RCC 7860 (cell line): ENCODE results near the gene EEA1.
"Not testable (repeated sequence)": the region's sequence is repeated elsewhere in the genome, so short reads cannot be mapped to it uniquely, and the experiment has no call there.

Source experiments
- DNase-seq: peaks from one replicate; pipeline ENCODE4 v3.0.0-alpha.2; 2015; ENCODE audit warnings: low spot score
- FAIRE-seq: peaks from 2 replicates; lab custom pipeline; 2012; peaks lifted over from hg19 to GRCh38; lab: Jason Lieb, UNC

EEA1 gene

GRCh38 chr12:92928962-92929915 is at the start of gene EEA1:
Gene EEA1, minus strand, starts transcription at chr12:92929295. Its CDS starts 229 bp downstream, at chr12:92929066.
- FAIRE-seq (no peak), DNase-seq (peak; percentile 91)

GRCh38 chr12:92978607-92979006 is 49.5 kb upstream of the EEA1 start:
- FAIRE-seq (no peak), DNase-seq (no peak)

- DNase-seq: no peak
- FAIRE-seq: no peak
These were observed 48.2 kb upstream of the EEA1 start for GRCh38 chr12:92977326-92977725.

DNA sequence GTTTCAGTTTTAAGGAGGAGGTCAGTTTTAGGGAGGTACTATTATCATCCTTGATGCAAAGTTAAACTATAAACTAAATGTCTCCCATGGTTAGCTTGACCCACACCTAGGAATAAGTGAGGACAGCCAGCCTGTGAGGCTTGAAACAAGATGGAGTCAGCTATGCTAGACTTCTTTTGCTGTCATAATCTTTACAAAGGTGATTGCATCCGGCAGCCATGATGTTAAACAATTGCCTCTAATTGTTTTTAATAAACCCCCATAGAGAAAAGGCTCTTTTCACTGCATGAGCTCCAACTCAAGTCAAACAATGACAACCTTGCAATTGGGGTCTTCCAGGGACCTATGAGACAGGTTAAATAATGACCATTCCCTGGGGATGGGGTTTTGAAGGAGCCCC is 45.7 kb upstream of the EEA1 start:
- DNase-seq: no peak
- FAIRE-seq: no peak

GRCh38 chr12:92973614-92974013 is 44.5 kb upstream of the EEA1 start:
- DNase-seq: peak; percentile 23
- no peak for FAIRE-seq

DNA sequence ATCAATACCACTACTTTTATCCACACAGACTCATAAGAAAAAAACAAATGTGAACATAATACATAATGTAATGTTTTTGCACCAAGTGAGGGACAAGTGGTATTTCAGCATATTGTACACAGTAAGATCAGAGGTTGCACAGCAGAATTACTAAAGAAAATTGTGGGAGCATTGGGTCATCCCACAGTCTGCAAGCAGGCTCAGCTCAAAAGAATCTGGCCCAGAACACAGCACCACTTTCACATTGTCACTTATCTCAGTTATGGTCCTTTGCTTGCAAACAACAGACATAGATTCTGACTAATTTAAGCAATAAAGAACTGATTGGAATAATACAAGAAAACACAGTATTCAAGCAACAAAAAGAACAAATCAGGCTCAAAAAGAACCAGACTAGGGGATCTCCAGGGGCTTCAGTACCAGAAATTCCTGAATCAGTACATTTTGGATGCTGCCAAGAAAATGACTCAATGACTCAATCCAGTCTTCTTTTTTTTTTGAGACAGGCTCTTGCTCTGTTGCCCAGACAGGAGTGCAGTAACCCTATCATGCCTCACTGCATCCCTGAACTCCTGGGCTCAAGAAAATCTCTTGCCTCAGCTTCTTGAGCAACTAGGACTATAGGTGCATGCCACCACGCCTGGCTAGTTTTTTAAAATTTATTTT is 42.9 kb upstream of the EEA1 start:
- FAIRE-seq: peak; percentile 94
- peak; percentile 89 for DNase-seq

GRCh38 chr12:92968176-92968813 is 39.2 kb upstream of the EEA1 start:
- DNase-seq (no peak), FAIRE-seq (no peak)

GRCh38 chr12:92964378-92964777 is 35.3 kb upstream of the EEA1 start:
- FAIRE-seq, DNase-seq: not testable (repeated sequence)

GRCh38 chr12:92961949-92962348 is 32.9 kb upstream of the EEA1 start:
- peak; percentile 58 for DNase-seq
- FAIRE-seq: peak; percentile 64

GRCh38 chr12:92955997-92956663 is 27.0 kb upstream of the EEA1 start:
- no peak for FAIRE-seq
- no peak for DNase-seq

DNA sequence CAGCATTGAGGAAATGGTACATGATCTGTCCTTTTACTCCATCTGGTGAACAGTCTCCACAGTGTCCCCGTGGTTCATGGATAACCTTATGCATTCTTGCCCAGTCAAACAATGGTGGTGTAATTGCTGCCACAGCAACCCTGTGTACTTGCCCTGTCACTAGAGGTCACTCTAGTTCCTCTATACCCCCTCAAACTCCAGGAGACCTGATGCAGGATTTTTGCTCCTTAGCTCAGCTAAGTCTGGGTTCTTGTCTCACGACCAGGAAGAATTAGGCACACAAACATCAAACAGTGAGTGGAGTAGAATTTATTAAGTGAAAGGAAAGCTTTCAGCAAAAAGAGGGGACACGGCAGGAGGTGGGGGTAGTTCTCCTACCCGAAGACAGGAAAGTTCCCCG is 24.7 kb upstream of the EEA1 start:
- FAIRE-seq: no peak
- DNase-seq: no peak

DNA sequence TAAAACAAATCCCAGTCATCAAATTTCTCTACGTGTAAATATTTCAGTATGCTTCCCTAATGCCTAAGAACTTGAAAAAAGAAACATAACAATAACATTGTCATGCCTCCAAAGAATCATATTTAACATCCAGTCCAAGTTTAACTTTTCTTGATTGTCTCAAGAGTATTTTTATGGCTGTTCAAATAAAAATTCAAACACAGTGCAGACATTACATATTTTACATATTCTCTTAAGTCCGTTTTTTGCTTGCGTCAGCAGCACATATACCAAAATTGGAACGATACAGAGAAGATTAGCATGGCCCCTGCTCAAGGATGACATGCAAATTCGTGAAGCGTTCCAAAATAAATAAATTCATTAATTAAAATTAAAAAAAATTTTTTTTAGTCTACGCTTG is 23.3 kb upstream of the EEA1 start:
- DNase-seq (no peak), FAIRE-seq (no peak)

GRCh38 chr12:92951006-92951405 is 21.9 kb upstream of the EEA1 start:
- no peak for DNase-seq
- no peak for FAIRE-seq

GRCh38 chr12:92950011-92950410 is 20.9 kb upstream of the EEA1 start:
- no peak for DNase-seq

DNA sequence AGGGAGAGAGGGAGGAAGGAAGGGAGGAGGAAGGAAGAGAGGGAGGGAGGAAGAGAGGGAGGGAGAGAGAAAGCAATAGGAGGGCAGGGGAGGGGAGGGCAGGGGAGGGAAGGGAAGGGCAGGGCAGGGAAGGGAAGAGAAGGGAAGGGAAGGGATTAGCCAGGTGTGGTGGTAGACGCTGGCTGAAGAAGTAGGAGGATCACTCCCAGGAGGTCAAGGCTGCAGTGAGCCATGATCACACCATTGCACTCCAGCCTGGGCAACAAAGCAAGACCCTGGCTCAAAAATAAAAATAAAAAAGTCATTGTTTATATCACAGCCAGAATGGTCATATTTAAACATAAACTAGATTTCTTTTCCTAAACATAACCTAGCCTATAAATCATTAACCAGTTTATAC is 20.4 kb upstream of the EEA1 start:
- DNase-seq (no peak), FAIRE-seq (no peak)

More at GRCh38 chr12:92950011-92950410, 20.9 kb upstream of the EEA1 start:
- no peak for FAIRE-seq

GRCh38 chr12:92947589-92948215 is 18.6 kb upstream of the EEA1 start:
- FAIRE-seq (no peak), DNase-seq (no peak)

GRCh38 chr12:92945659-92946220 is 16.6 kb upstream of the EEA1 start:
- DNase-seq (no peak), FAIRE-seq (no peak)

DNA sequence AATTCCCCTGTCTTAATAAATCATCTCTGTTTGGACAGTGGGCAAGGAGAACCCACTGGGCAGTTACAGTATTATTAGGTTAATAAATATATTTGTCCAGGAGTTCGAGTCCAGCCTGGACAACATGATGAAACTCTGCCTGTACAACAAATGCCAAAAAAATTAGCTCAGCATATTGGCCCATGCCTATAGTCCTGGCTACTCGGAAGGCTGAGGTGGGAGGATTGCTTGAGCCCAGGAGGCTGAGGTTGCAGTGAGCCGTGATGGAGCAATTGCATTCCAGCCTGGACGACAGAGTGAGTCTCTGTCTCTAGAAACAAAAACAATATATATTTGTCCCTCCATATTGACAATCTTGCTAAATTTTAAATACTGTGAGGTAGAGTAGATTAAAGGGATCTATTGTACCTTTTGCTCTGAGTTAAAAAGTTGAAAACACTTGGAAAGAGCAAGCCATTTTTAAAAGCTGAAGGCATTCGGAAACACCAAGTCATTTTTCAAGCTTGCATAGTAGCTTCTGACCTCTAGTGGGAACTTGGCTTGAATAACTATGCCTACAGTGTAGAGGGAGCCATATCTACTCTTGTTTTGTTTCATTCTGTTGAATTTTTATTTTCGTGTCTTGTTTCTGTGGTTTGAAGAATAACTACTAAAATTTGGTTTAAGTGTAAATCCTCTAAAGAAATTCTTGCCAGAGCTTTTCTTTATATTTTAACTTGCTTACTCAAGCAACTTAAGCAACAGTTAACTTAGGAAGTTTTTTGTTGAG is 14.6 kb upstream of the EEA1 start:
- DNase-seq (no peak), FAIRE-seq (no peak)

DNA sequence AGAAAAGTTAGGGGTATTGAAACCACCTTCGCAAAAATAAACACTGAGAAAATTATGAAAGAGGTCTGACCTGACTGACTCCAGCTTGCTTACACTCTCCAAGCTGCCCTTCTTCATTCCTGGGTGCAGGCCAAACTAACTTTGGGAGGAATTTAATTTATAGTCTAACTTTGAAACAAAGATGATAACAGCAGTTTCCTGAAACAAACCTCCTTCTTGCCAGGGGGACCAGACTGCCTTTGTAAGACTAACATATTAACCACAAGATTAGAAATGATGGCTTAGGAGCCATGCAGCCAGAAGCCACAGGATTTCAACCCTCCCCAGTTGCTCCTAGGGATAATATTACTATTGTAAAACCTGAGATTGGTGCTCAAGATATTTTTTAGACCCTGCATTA is 13.8 kb upstream of the EEA1 start:
- DNase-seq (no peak), FAIRE-seq (peak; percentile 72)
